ENCODE results near the gene TTC34.

The TTC34 gene

DNA sequence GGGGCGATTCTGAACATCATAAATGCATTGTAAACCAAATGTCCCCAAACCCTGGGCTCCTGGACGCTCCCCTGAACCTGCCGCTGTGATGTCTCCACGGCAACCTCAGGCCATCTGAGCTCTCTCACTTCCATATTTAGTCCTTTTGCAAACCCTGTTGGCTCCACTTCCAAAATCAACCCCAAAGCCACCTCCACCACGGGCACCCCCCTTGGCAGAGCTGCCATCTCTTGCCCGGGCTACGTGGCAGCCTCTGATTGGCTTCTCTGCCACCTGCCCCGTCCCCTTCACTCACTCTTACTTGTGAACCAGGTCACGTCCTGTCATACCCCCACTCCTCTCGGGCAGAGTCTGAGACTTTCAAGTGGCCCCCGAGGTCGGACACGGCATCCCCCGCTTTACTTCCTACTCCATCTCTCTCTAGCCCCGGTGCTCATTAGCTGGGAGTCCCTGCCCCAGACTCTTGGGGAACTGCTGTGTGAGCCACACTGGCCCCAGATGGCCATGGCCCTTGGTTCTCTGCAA lies 199.1 kb downstream of the TTC34 start:
- TF ChIP-seq, protein P1, sequence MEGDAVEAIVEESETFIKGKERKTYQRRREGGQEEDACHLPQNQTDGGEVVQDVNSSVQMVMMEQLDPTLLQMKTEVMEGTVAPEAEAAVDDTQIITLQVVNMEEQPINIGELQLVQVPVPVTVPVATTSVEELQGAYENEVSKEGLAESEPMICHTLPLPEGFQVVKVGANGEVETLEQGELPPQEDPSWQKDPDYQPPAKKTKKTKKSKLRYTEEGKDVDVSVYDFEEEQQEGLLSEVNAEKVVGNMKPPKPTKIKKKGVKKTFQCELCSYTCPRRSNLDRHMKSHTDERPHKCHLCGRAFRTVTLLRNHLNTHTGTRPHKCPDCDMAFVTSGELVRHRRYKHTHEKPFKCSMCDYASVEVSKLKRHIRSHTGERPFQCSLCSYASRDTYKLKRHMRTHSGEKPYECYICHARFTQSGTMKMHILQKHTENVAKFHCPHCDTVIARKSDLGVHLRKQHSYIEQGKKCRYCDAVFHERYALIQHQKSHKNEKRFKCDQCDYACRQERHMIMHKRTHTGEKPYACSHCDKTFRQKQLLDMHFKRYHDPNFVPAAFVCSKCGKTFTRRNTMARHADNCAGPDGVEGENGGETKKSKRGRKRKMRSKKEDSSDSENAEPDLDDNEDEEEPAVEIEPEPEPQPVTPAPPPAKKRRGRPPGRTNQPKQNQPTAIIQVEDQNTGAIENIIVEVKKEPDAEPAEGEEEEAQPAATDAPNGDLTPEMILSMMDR (IDR thresholded peaks at IDR 0.05; ENCODE audit: control insufficient read depth, extremely low read depth, insufficient read depth) = no peak
- no peak for DNase-seq (ENCODE audit: low read depth)
- no peak overlapping the region for H3K4me3 ChIP-seq (ENCODE audit: low read depth, low read length)

DNA sequence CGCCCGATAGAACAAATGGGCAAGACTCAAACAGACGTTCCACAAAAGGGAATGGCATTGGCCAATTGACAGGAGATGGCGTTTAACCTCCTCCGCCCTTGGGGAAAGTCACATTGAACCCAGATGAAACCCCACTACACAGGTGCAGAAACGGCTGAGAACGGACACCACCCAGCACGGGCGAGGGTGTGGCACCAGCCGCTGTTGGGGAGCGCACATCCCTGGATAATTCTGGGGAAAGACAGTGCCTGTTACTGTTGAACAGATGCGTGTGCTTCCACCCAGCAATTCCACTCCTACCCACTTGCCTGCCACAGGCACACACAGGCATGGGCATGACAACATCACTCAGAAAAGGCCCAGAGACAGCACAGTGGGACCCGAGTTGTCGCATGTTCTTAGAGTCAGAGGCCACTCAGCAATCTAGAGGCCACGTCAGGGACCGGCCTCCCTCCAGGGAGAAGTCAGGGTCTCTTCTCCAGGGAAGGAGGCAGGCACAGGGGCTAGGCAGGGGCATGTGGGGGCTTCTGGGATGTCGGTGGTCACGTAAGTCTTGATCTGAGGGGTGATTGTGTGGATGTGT lies 199.7 kb downstream of the TTC34 start:
- TF ChIP-seq, protein P1 (IDR thresholded peaks at IDR 0.05; ENCODE audit: control insufficient read depth, extremely low read depth, insufficient read depth) = no peak
- H3K4me3 ChIP-seq (ENCODE audit: low read depth, low read length) = no peak overlapping the region
- DNase-seq (ENCODE audit: low read depth) = no peak

DNA sequence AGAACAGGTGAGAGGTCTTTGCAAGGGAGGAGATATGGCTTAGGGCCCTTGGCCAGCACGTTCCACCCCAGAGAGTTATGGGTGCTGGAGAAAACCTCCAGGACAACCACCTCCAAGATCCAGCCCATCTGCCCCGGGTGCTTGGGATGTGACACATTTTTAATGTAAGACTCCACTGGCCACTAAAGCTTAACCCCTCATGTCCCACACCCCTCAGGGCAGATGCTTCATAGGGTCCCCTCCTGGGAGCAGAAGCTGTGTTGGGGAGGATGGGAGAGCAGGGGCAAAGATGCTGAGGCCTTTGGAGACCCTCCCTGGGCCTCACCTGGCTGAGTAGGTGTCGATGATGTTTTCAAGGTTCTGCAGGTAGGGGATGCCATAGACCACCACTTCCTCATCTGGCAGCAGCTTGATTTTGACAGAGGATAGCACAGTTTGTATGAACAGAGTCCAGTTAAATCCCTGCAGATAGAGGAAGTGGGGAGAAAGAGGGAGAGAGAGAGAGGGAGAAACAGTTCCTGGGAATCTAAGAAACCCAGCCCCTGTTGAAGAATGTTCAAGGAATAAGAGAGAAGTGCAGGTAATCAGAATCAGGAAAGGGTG lies 203.1 kb downstream of the TTC34 start:
- TF ChIP-seq, protein P1 (IDR thresholded peaks at IDR 0.05; ENCODE audit: control insufficient read depth, extremely low read depth, insufficient read depth) = no peak
- no peak overlapping the region for H3K4me3 ChIP-seq (ENCODE audit: low read depth, low read length)
- no peak for DNase-seq (ENCODE audit: low read depth)

DNA sequence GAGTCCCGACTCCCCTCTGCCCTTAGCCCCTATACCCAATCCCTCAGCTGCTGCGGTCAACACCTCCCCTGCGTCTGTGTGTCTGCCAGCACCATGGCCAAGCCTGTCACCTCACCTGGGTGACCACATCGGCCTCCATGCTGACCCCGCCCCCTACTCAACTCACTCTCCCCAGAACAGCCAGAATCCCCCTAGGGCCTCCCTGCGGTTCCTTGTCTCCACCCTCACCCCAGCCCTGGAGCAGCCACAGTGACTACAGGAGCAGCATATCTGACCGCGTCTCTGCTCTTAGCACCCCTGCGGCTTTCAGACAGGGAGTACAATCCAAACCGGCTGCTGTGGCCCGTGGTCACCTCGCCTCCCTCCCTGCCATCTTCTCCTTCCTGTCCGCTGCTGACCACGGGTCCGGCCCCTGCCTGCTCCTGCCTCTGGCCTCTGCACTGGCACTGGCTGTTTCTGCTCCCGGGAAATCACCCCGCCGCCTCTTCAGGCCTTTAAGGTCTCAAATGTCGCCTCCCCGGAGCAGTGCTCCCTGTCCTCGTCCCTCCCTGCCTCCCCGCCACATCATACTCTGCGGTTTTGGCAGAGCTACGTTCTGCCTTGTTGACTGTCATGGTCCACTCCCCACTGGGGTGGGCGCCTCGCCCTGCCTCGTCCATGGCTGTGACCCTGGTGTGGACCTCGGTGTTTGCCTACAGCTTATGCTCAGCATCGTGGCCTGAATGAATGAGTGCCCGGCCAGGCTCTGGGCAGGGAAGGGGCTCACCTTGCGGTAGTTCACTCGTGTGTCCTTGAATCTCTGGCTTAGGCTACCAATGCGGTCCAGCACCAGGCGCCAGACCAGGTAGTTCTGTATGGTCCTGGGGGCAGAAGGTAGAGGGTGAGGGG lies 203.8 kb downstream of the TTC34 start:
- H3K4me3 ChIP-seq (ENCODE audit: low read depth, low read length) = no peak overlapping the region
- TF ChIP-seq, protein P1 (IDR thresholded peaks at IDR 0.05; ENCODE audit: control insufficient read depth, extremely low read depth, insufficient read depth) = no peak

DNA sequence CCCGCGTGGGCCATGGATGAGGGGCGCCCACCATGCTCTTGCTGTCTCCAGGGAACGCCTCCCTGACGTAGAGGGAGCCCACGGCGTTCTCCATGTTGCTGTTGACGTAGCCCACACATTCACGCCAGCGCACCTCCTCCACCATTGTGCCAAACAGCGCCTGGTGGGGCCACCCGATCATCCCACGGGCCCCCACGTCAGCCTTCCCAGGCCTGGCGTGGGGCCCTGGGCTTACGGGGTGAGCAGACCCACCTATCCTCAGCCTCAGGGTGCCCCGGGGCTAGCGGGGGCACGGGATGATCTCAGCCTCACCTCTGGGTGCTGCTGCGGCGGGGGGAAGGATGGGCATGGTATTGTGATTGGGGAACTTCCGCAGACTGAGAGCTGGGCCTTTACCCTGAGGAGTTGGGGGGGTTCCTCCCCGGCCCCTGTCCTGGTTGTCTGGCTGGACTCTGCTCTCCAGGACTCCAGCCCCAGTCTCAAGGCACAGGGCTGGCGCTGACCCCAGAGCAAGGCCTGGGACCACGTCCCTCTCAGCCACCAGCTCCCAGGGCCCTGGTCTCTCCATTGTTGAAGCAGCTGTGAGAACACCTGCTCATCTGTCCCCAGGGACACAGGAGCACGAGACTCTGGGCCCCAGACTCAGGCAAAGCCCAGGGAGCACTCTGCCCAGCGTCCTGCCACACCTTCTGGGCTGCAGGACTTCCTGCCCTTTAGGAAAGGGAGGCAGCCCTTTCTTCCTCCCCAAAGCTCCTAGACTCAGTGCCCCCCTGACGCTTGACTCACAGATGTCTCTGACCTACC lies 204.8 kb downstream of the TTC34 start:
- no peak for DNase-seq (ENCODE audit: low read depth)
- no peak overlapping the region for H3K4me3 ChIP-seq (ENCODE audit: low read depth, low read length)
- TF ChIP-seq, protein P1 (IDR thresholded peaks at IDR 0.05; ENCODE audit: control insufficient read depth, extremely low read depth, insufficient read depth) = no peak

More for the DNA sequence above, 203.8 kb downstream of the TTC34 start:
- no peak for DNase-seq (ENCODE audit: low read depth)

DNA sequence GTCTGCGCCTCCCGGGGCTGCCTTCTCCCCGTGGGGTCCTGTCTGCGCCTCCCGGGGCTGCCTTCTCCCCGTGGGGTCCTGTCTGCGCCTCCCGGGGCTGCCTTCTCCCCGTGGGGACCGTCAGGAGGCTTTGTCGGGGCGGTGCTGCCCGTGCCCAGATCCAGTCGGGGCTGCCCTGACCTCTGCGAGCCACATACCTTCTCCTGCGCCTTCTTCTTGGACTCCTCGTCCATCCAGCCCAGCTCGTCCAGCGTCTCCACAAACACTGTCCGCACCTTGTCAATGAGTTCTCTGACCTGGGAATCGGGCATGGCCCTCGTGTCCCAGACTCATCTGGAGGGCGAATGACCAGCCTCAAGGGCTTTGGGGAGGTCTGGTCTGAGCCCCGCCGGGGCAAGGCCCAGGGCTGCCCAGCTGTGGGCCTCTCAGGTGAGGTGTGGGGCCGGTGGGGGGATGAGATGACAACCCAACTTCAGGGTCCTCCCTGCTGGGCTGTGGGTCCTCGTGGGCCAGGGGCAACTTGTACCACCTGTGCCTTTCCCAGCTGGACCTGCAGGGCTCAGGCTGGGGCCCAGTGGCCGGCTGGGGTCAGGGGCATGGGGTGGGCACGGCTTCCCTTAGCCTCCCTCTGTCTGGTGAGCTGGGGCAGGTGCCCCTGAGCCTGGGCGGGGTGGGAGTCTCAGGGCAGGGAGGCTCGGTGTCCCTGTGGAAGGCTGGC lies 205.5 kb downstream of the TTC34 start:
- no peak overlapping the region for H3K4me3 ChIP-seq (ENCODE audit: low read depth, low read length)
- DNase-seq (ENCODE audit: low read depth) = no peak
- TF ChIP-seq, protein P1 (IDR thresholded peaks at IDR 0.05; ENCODE audit: control insufficient read depth, extremely low read depth, insufficient read depth) = no peak
